ENCODE results near the gene KRT33B. TPM values are rescaled to one million over a fixed set of nuclear protein-coding genes. Genes with fewer than 3 reads are reported as not detected.
"Not testable (repeated sequence)": the region's sequence is repeated elsewhere in the genome, so short reads cannot be mapped to it uniquely, and the experiment has no call there.

The KRT33B gene
- total RNA-seq, 1 experiment from 2014 or later, result not detected

GRCh38 chr17:41382394-41382793 is 12.8 kb upstream of the KRT33B start:
- no peaks in the 10 kb centered on the region for H3K36me3 ChIP-seq (ENCODE audit: control insufficient read depth, insufficient read depth, low read length)
- H3K9me3 ChIP-seq, result peaks cover 9% of the 10 kb centered on the region
- H3K4me1 Mint-ChIP-seq (ENCODE audit: low read depth, unreplicated experiment), result peaks cover 6% of the 10 kb centered on the region
- no peak for DNase-seq
- no TSS peak for BruUV-seq (replicated peaks)
- H3K4me3 Mint-ChIP-seq (ENCODE audit: unreplicated experiment), result no peak overlapping the region
- H3K4me1 ChIP-seq, result peaks cover 9% of the 10 kb centered on the region
- POLR2A ChIA-PET, result no interaction called here
- TF ChIP-seq, protein P1, sequence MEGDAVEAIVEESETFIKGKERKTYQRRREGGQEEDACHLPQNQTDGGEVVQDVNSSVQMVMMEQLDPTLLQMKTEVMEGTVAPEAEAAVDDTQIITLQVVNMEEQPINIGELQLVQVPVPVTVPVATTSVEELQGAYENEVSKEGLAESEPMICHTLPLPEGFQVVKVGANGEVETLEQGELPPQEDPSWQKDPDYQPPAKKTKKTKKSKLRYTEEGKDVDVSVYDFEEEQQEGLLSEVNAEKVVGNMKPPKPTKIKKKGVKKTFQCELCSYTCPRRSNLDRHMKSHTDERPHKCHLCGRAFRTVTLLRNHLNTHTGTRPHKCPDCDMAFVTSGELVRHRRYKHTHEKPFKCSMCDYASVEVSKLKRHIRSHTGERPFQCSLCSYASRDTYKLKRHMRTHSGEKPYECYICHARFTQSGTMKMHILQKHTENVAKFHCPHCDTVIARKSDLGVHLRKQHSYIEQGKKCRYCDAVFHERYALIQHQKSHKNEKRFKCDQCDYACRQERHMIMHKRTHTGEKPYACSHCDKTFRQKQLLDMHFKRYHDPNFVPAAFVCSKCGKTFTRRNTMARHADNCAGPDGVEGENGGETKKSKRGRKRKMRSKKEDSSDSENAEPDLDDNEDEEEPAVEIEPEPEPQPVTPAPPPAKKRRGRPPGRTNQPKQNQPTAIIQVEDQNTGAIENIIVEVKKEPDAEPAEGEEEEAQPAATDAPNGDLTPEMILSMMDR (IDR thresholded peaks at IDR 0.05; ENCODE audit: insufficient read depth in 1 of 2, low read depth in 1 of 2, low read length in 1 of 2, severe bottlenecking in 1 of 2, unreplicated experiment in 1 of 2), result no peak
- CTCF ChIA-PET, result no interaction called here
- H3K36me3 Mint-ChIP-seq (ENCODE audit: insufficient read depth, unreplicated experiment), result no peaks in the 10 kb centered on the region
- H3K27ac Mint-ChIP-seq (ENCODE audit: unreplicated experiment), result no peak overlapping the region
- H3K9me3 Mint-ChIP-seq (ENCODE audit: unreplicated experiment), result peaks cover 11% of the 10 kb centered on the region
- no peaks in the 10 kb centered on the region for H3K27me3 Mint-ChIP-seq (ENCODE audit: insufficient read depth, unreplicated experiment)
- intact Hi-C loops (cut with micrococcal nuclease; ENCODE audit: unreplicated experiment), result no loop called here
- no peak overlapping the region for H3K4me3 ChIP-seq (ENCODE audit: low read depth, low read length)
- no peaks in the 10 kb centered on the region for H3K27me3 ChIP-seq (replicated peaks; ENCODE audit: control insufficient read depth, insufficient read depth, low read length)

- DNase-seq; H3K9me3 Mint-ChIP-seq (ENCODE audit: unreplicated experiment); H3K27me3 ChIP-seq (replicated peaks; ENCODE audit: control insufficient read depth, insufficient read depth, low read length); H3K36me3 Mint-ChIP-seq (ENCODE audit: insufficient read depth, unreplicated experiment); POLR2A ChIA-PET; H3K4me3 ChIP-seq (ENCODE audit: low read depth, low read length); intact Hi-C loops (cut with micrococcal nuclease; ENCODE audit: unreplicated experiment); H3K9me3 ChIP-seq; CTCF ChIA-PET; H3K4me1 ChIP-seq; H3K36me3 ChIP-seq (ENCODE audit: control insufficient read depth, insufficient read depth, low read length); H3K27me3 Mint-ChIP-seq (ENCODE audit: insufficient read depth, unreplicated experiment); H3K4me1 Mint-ChIP-seq (ENCODE audit: low read depth, unreplicated experiment); H3K27ac Mint-ChIP-seq (ENCODE audit: unreplicated experiment); BruUV-seq (replicated peaks); H3K4me3 Mint-ChIP-seq (ENCODE audit: unreplicated experiment): not testable (repeated sequence)
These were observed 12.3 kb upstream of the KRT33B start, which contains the start of gene KRT34 for GRCh38 chr17:41381943-41382342. Gene KRT34, minus strand, starts transcription at chr17:41382306. Its CDS starts 60 bp downstream, at chr17:41382246.

DNA sequence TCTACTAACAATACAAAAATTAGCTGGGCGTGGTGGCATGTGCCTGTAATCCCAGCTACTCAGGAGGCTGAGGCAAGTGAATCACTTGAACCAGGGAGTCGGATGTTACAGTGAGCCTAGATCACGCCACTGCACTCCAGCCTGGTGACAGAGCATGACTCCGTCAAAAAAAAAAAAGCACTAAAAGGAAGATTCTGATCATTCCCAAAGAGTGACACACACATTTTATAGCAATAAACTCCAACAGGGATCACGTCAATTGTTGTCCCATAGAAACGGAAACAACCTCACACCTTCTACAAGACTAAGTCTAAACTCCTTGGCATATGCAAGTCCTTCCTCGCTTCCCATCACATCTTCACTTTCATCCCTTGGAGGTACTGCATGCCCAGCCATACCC is 10.5 kb upstream of the KRT33B start:
- H3K4me3 ChIP-seq (ENCODE audit: low read depth, low read length); H3K4me1 ChIP-seq; H3K9me3 Mint-ChIP-seq (ENCODE audit: unreplicated experiment); H3K27me3 ChIP-seq (replicated peaks; ENCODE audit: control insufficient read depth, insufficient read depth, low read length); H3K4me1 Mint-ChIP-seq (ENCODE audit: low read depth, unreplicated experiment); BruUV-seq (replicated peaks); H3K36me3 Mint-ChIP-seq (ENCODE audit: insufficient read depth, unreplicated experiment); H3K9me3 ChIP-seq; CTCF ChIA-PET; H3K27ac Mint-ChIP-seq (ENCODE audit: unreplicated experiment); H3K36me3 ChIP-seq (ENCODE audit: control insufficient read depth, insufficient read depth, low read length); intact Hi-C loops (cut with micrococcal nuclease; ENCODE audit: unreplicated experiment); DNase-seq; H3K4me3 Mint-ChIP-seq (ENCODE audit: unreplicated experiment); POLR2A ChIA-PET; H3K27me3 Mint-ChIP-seq (ENCODE audit: insufficient read depth, unreplicated experiment): not testable (repeated sequence)

GRCh38 chr17:41377546-41377945 is 7.9 kb upstream of the KRT33B start:
- H3K9me3 ChIP-seq, result 0 out of 2 replicates have a peak, but pooled peaks cover 2% of the 10 kb centered on the region
- TF ChIP-seq, protein P1 (IDR thresholded peaks at IDR 0.05; ENCODE audit: insufficient read depth in 1 of 2, low read depth in 1 of 2, low read length in 1 of 2, severe bottlenecking in 1 of 2, unreplicated experiment in 1 of 2), result no peak
- POLR2A ChIA-PET, result no interaction called here
- CTCF ChIA-PET, result no interaction called here
- no peaks in the 10 kb centered on the region for H3K27me3 Mint-ChIP-seq (ENCODE audit: insufficient read depth, unreplicated experiment)
- H3K27ac Mint-ChIP-seq (ENCODE audit: unreplicated experiment), result no peak overlapping the region
- H3K4me1 ChIP-seq, result no peaks in the 10 kb centered on the region
- H3K4me3 ChIP-seq (ENCODE audit: low read depth, low read length), result no peak overlapping the region
- no peaks in the 10 kb centered on the region for H3K36me3 ChIP-seq (ENCODE audit: control insufficient read depth, insufficient read depth, low read length)
- BruUV-seq (replicated peaks), result no TSS peak
- H3K27me3 ChIP-seq (replicated peaks; ENCODE audit: control insufficient read depth, insufficient read depth, low read length), result no peaks in the 10 kb centered on the region
- peaks cover 19% of the 10 kb centered on the region for H3K9me3 Mint-ChIP-seq (ENCODE audit: unreplicated experiment)
- no peak for DNase-seq
- peaks cover 6% of the 10 kb centered on the region for H3K4me1 Mint-ChIP-seq (ENCODE audit: low read depth, unreplicated experiment)
- H3K36me3 Mint-ChIP-seq (ENCODE audit: insufficient read depth, unreplicated experiment), result no peaks in the 10 kb centered on the region
- no peak overlapping the region for H3K4me3 Mint-ChIP-seq (ENCODE audit: unreplicated experiment)
- intact Hi-C loops (cut with micrococcal nuclease; ENCODE audit: unreplicated experiment), result no loop called here
